GM23248 (cell line): ENCODE measurements around the gene RCL1.

Experiments
- EZH2 ChIP-seq: fragments of 200-600 bp; sonication (generic); IDR thresholded peaks from 2 replicates; pipeline ENCODE4 v1.6.1; 2018; ENCODE audit warnings: antibody characterized with exemption, mild to moderate bottlenecking; ENCODE audit not compliant: insufficient read depth, poor library complexity, severe bottlenecking
- EZH2phosphoT487 ChIP-seq: fragments of 200-600 bp; sonication (generic); IDR thresholded peaks from 2 replicates; pipeline ENCODE4 v1.6.1; 2018; ENCODE audit warnings: antibody characterized with exemption, moderate library complexity, mild to moderate bottlenecking, low read depth; ENCODE audit not compliant: insufficient read depth

DNA sequence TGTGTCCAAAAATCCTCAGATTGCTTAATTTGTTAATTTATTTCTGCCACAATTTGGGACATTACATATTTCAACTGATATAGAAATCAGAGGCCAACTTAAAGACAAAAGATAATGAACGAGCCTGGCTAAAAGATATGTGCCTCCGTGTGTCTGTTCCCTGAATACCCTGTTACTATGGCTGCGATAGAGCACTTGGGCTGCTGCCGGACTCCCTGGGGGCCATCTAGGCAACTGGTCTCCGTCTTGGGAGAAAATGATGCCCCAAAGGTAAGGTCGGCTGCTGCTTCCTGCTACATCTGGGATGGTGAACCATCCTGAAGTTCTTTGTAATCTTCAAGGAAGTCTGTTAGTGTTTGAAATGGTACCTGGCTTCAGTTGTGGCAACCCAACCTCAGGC, 72.0 kb downstream of the RCL1 start:
- no peak for TF ChIP-seq EZH2
- TF ChIP-seq EZH2phosphoT487, result no peak
